Lung (tissue), 12 donors: ENCODE measurements around the gene CIBAR2. TPM values are rescaled to one million over a fixed set of nuclear protein-coding genes. Genes with fewer than 3 reads are reported as not detected.

Source experiments
- ATAC-seq: fragments of 200-7000 bp; cut with Tn5 transposase; one replicate; pipeline ENCODE4 v1.9.1; 2020; ENCODE audit warnings: moderate number of reproducible peaks; ENCODE audit not compliant: insufficient read depth, low FRiP score
- DNase-seq, 3 donors: peaks; one replicate each; pipeline ENCODE4 v3.0.0-alpha.2; 2013 to 2017
- H3K27ac ChIP-seq, 2 donors: one replicate each; pipeline ENCODE4 v1.5.1; 2013; ENCODE audit warnings: mild to moderate bottlenecking in 2 of 2, moderate library complexity in 2 of 2, control low read depth in 1 of 2, inconsistent platforms in 1 of 2, low read depth in 1 of 2, low read length in 1 of 2
- H3K27me3 ChIP-seq, 3 donors: one replicate each; pipeline ENCODE4 v1.5.1; 2013; ENCODE audit warnings: low read length in 2 of 3; ENCODE audit not compliant: control insufficient read depth in 3 of 3, insufficient read depth in 3 of 3
- H3K36me3 ChIP-seq, 4 donors: one replicate each; pipeline ENCODE4 v1.5.1; 2013; ENCODE audit warnings: low read length in 4 of 4, mild to moderate bottlenecking in 1 of 4, moderate library complexity in 1 of 4; ENCODE audit not compliant: control insufficient read depth in 4 of 4, insufficient read depth in 4 of 4
- H3K4me1 ChIP-seq, 5 donors: one replicate each; pipeline ENCODE4 v1.5.1; 2013; ENCODE audit warnings: low read length in 5 of 5, mild to moderate bottlenecking in 2 of 5, moderate library complexity in 1 of 5; ENCODE audit not compliant: control insufficient read depth in 5 of 5, insufficient read depth in 5 of 5
- H3K4me3 ChIP-seq: one replicate; pipeline ENCODE4 v1.5.1; 2013; ENCODE audit warnings: mild to moderate bottlenecking, control low read depth, moderate library complexity
- H3K9ac ChIP-seq, 2 donors: one replicate each; pipeline ENCODE4 v1.5.1; 2013; ENCODE audit warnings: low read length in 2 of 2, control low read depth in 1 of 2; ENCODE audit not compliant: insufficient read depth in 1 of 2
- H3K9me3 ChIP-seq, 4 donors: one replicate each; pipeline ENCODE4 v1.5.1; 2013; ENCODE audit warnings: low read length in 3 of 4, mild to moderate bottlenecking in 1 of 4, moderate library complexity in 1 of 4; ENCODE audit not compliant: control insufficient read depth in 4 of 4, insufficient read depth in 3 of 4
- CTCF ChIP-seq: IDR thresholded peaks from 2 replicates; pipeline ENCODE4 v1.5.1; 2012; ENCODE audit warnings: mild to moderate bottlenecking; ENCODE audit errors: control extremely low read depth, extremely low read depth
- WGBS, 2 donors: extraction: QIAGEN DNeasy Blood & Tissue Kit; methylation state at CpG; one replicate each; pipeline ENCODE4 v1.1.7; 2013; 5-methylcytosine and 5-hydroxymethylcytosine counted together
- polyA plus RNA-seq, 2 donors: library from polyadenylated mRNA; stranded (reverse); fragments of 200-250 nt; gene quantifications; one replicate each; pipeline ENCODE4 v1.2.1, GENCODE V29; 2013
- total RNA-seq, 2 donors: library from RNA; depleted of rRNA in 1 of 2; stranded (reverse); fragments of >200 nt in 1 of 2; gene quantifications; one replicate each; pipeline ENCODE4 v1.2.1, GENCODE V29; 2014 to 2021
- donor health status: control.
- donor health status: control.
- donor health status: Bipolar disorder and iron deficiency.
- donor health status: healthy.
- donor health status: DM: yes; HTN: yes; CAD: no.

Gene CIBAR2
- total and polyA plus RNA-seq, 4 donors, result 11.8 to 49.0 (median 18.9) TPM

GRCh38 chr16:85132456-85133289 is 20.4 kb upstream of the CIBAR2 start:
- no peak for TF ChIP-seq CTCF
- H3K27me3 ChIP-seq, result no peaks in the 10 kb centered on the region

GRCh38 chr16:85130705-85131028 is 18.4 kb upstream of the CIBAR2 start:
- ATAC-seq (no peak), DNase-seq (no peak)
- WGBS, 2 donors, result 58 to 67% methylated on average over 5 of the region's 5 CpGs
- H3K9me3 ChIP-seq, result no peaks in the 10 kb centered on the region
- no peak overlapping the region for H3K4me3 ChIP-seq
- H3K36me3 ChIP-seq, result no peaks in the 10 kb centered on the region
- H3K9ac ChIP-seq, result no peak overlapping the region
- no peaks in the 10 kb centered on the region for H3K27me3 ChIP-seq
- H3K4me1 ChIP-seq, result peaks cover 7 to 50% (median 26%) of the 10 kb centered on the region in 5 donors
- H3K27ac ChIP-seq, result peak overlapping the region in 1 of 2 donors; percentile 74
- no peak for TF ChIP-seq CTCF

More at GRCh38 chr16:85132456-85133289, 20.4 kb upstream of the CIBAR2 start:
- DNase-seq (no peak), ATAC-seq (no peak)
- H3K4me1 ChIP-seq, result peaks cover 0 to 46% (median 26%) of the 10 kb centered on the region in 5 donors
- no peak overlapping the region for H3K4me3 ChIP-seq
- H3K9me3 ChIP-seq, result no peaks in the 10 kb centered on the region
- H3K36me3 ChIP-seq, result no peaks in the 10 kb centered on the region
- H3K9ac ChIP-seq, result no peak overlapping the region
- 95 to 96% methylated on average over 20 of the region's 20 CpGs for WGBS, 2 donors
- no peak overlapping the region for H3K27ac ChIP-seq

GRCh38 chr16:85129876-85130704 is 17.8 kb upstream of the CIBAR2 start:
- peaks cover 7 to 48% (median 21%) of the 10 kb centered on the region in 5 donors for H3K4me1 ChIP-seq
- TF ChIP-seq CTCF, result no peak
- ATAC-seq (no peak), DNase-seq (peak; percentile 64 to 82 (median 78))
- H3K9me3 ChIP-seq, result no peaks in the 10 kb centered on the region
- H3K36me3 ChIP-seq, result no peaks in the 10 kb centered on the region
- no peak overlapping the region for H3K4me3 ChIP-seq
- 58 to 81% methylated on average over 15 of the region's 15 CpGs for WGBS, 2 donors
- H3K27me3 ChIP-seq, result no peaks in the 10 kb centered on the region
- no peak overlapping the region for H3K9ac ChIP-seq
- peak overlapping the region in 1 of 2 donors; percentile 74 for H3K27ac ChIP-seq
